Thyroid gland (tissue), 4 donors: ENCODE measurements around the gene NCBP2L.

Source experiments
- POLR2A ChIP-seq, 2 donors: fragments of 450-650 bp; IDR thresholded peaks; one replicate each; pipeline ENCODE4 v1.6.1; 2017; ENCODE audit warnings: antibody characterized with exemption in 2 of 2, mild to moderate bottlenecking in 2 of 2, moderate library complexity in 1 of 2
- TF ChIP-seq, protein P1 (sequence below), 6 experiments: fragments of 200-600 bp in 3 of 6; fragments of 450-650 bp in 3 of 6; sonication (generic) in 3 of 6; IDR thresholded peaks; one replicate each; pipeline ENCODE4 v1.5.1; 2016 to 2019; ENCODE audit warnings: antibody characterized with exemption in 6 of 6, mild to moderate bottlenecking in 2 of 6, inconsistent platforms in 1 of 6, moderate library complexity in 1 of 6

DNA sequence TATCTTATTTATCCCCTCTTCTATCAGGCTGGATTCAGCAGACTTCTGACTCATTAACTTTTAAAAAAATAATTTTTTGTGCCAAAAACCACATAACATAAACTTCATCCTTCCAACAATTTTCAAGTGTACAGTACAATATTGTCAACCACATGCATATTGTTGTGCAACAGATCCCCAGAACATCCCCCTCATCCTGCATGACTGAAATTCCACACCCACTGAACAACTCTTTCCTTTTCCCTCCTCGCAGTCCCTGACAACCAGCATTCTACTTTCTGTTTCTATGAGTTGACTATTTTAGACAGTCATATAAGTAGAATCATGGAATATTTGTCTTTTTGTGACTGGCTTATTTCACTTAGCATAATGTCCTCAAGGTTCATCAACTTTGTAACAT, 45.9 kb downstream of the NCBP2L start:
- TF ChIP-seq, protein P1, sequence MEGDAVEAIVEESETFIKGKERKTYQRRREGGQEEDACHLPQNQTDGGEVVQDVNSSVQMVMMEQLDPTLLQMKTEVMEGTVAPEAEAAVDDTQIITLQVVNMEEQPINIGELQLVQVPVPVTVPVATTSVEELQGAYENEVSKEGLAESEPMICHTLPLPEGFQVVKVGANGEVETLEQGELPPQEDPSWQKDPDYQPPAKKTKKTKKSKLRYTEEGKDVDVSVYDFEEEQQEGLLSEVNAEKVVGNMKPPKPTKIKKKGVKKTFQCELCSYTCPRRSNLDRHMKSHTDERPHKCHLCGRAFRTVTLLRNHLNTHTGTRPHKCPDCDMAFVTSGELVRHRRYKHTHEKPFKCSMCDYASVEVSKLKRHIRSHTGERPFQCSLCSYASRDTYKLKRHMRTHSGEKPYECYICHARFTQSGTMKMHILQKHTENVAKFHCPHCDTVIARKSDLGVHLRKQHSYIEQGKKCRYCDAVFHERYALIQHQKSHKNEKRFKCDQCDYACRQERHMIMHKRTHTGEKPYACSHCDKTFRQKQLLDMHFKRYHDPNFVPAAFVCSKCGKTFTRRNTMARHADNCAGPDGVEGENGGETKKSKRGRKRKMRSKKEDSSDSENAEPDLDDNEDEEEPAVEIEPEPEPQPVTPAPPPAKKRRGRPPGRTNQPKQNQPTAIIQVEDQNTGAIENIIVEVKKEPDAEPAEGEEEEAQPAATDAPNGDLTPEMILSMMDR (IDR thresholded peaks at IDR 0.05) = no peak
- TF ChIP-seq POLR2A (IDR thresholded peaks at IDR 0.05) = no peak
